HG03135 (cell line): ENCODE data around the gene STARD5.
"Not testable (repeated sequence)": the region's sequence is repeated elsewhere in the genome, so short reads cannot be mapped to it uniquely, and the experiment has no call there.

Experiments
- ATAC-seq: cut with Tn5 transposase; IDR thresholded peaks from one replicate; pipeline ENCODE4 v1.9.1; 2021; ENCODE audit warnings: mild to moderate bottlenecking, moderate library complexity; ENCODE audit not compliant: unreplicated experiment

The STARD5 gene

GRCh38 chr15:81337713-81338157 is 13.8 kb upstream of the STARD5 start:
- no peak for ATAC-seq

- ATAC-seq: no peak
Measured at GRCh38 chr15:81337241-81337640, 13.3 kb upstream of the STARD5 start.

DNA sequence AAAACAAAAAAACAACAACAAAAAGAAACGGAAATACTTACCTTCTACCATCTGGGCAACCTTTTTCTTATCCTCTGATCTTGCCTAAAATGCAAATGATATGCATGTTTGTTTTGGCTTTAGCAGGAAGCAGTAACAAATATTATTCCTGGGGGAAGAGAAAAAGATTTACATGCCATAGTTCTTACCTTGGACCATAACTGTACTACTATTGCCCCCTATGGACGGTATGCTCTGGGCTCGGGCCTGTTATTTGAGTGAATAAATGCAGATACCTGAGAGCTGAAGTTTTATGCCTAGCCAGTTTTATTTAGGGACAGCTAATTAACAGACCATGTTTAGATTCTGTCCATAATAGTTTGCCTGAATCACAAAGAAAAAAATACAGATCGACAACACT is 12.6 kb upstream of the STARD5 start:
- no peak for ATAC-seq

GRCh38 chr15:81335631-81336030 is 11.7 kb upstream of the STARD5 start:
- no peak for ATAC-seq

GRCh38 chr15:81334768-81335435 is 11.0 kb upstream of the STARD5 start:
- ATAC-seq: no peak

- no peak for ATAC-seq
Measured at GRCh38 chr15:81333363-81333762, 9.4 kb upstream of the STARD5 start.

- ATAC-seq: no peak
Measured at GRCh38 chr15:81332326-81332725, 8.4 kb upstream of the STARD5 start.

DNA sequence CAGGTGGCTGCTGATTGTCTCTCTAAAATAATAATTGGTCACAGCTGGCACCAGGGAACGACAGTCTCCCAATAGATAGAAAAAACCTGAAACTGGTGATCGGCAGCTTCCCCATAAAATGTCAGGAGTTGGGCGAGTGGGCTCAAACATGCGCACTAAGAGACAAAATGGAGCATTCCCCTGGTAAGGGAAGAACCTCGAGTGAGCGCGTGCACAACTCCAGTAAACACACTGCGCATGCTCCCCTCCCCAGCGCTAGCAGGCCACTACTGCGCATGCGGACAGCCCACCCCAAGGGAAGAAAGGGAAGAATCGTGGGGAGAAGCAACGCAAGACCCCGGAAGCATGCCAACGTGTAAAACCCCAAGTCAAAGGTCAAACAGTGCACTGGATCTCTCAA is 7.7 kb upstream of the STARD5 start:
- no peak for ATAC-seq

DNA sequence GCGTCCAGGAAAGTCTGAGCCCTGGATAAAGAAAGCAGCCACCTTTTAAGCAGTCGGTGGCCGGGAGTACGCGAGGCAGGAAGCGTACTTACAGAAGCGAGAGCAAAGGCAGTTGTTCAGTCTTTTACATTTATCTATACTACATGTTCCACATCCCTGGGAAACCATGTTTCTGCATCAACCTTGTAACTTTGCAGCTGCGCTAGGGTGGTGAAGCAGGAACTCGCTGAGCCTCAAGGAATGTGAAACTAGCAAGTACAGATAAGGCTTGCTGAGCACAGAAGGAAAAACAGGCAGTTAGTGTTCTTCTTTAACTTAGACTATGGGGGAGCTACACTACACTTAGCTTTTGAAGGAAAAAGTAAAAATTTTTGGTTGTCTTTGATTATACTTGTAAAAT is 7.2 kb upstream of the STARD5 start:
- not testable (repeated sequence) for ATAC-seq

GRCh38 chr15:81330366-81331090 is 6.6 kb upstream of the STARD5 start:
- no peak for ATAC-seq

- ATAC-seq: no peak
Measured at GRCh38 chr15:81329446-81329845, 5.5 kb upstream of the STARD5 start.

GRCh38 chr15:81327516-81327915 is 3.6 kb upstream of the STARD5 start:
- ATAC-seq: no peak

DNA sequence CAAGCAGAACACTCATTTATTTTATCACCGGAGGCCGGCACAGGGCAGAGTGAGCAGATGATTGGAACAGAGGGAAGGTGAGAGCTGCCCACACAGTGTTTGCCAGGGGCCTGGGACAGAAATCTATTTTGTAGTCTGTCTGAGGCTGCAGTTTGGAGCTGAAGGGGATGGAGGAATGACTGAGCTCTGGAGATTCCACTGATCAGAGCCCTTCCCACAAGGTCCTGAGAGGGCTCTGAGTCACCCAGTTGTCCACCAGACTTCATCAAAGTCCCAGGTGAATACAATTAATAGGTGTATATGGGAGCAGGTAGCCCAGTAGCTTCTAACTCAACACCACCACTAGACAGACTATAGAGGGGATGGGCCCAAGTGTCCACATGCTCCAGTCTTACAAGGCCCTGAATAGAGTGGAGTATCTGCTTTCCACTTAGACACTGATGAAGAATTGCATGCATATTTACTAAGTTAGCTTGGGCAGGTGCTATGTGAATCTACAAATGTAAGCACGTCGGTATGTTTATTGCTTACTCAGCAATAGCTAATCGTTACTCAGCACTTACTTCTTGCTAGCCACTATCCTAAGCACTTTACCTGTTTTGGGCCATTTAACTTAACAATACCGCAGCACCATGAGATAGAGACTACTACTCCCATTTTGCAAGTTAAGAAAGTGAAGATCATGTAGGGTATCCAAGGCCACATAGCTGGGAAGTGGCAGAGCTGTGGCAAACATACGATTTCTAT is 2.7 kb upstream of the STARD5 start:
- no peak for ATAC-seq

DNA sequence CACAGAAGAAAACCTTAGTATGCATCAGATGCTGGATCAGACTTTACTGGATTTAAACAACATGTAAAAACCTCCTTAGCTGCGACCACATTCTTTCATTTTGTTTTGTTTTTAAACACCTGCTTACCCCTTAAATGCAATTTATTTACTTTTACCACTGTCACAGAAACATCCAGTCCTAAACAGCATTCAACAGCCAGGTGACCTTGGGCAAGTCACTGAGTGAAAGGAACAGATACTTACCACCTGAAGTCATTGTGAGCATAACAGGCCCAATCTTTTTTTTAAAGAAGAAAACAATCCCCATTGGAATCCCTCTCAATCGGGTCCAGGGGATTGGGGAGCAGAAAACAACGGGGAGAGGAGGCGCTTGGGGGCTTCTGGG is 390 bp downstream of the STARD5 start:
- peak; percentile 17 for ATAC-seq

DNA sequence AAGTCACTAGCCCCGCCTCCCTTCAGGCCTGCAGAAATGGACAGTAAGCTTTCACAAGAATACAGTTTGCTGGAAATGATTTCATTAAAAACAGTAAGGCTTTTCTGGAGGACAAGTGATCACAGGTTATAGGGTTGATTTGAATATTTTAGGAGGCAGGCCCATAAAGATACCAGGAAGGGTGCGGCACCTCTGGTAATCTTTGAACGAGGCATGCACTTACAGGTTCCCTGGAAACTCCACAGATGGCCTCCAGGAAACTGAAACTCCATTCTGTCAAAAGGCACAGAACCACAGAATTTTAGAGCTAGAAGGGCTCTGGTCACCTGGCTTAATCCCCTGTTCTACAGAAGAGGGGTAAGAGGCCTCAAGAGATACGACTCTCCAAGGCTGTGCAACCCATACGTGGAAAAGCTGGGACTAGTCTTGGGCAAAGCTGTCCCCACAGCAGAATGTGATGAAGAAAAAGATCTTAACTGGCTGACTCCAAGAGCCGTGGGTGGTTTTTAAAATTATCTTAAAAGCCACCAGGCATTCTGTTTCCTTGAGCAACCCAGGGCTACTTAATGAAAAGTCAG is 1.2 kb downstream of the STARD5 start:
- ATAC-seq: no peak

- no peak for ATAC-seq
Measured at GRCh38 chr15:81321667-81322066, 2.3 kb downstream of the STARD5 start.

DNA sequence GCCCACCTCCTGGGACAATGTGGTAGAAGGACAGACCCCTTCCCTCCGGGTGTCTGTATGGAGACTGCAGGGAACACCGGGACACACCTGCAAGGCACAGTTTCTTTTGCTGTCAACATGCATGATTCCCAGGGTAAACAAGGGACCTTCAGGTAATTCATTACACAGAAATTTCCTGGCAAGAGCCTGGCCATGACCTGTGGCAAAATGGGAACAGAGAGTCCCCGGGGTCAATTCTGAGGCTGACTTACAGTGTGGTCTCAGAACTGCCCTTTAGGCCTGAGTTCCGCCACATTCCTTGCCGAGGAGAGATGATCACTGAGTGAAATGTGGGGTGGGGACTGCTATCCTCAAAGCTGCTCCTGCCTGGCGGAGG is 6.3 kb downstream of the STARD5 start:
- no peak for ATAC-seq

DNA sequence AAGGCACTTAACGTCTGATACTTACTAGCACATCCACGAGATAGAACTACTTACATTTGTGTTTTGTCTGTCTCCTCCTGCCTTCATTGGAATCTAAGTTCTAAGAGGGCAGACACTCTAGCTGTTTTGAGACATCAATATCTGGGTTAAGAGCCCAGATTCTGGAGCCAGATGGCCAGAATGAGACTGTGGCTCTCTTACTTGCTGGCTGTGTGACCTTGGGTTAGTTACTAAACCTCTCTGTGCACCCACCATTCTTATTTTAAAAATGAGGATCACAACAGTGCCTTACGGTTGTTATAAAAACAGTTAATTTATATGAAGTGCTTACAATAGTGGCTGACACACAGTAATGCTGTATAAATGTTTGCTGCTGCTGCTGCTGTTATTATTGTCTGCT is 7.7 kb downstream of the STARD5 start:
- ATAC-seq: no peak

DNA sequence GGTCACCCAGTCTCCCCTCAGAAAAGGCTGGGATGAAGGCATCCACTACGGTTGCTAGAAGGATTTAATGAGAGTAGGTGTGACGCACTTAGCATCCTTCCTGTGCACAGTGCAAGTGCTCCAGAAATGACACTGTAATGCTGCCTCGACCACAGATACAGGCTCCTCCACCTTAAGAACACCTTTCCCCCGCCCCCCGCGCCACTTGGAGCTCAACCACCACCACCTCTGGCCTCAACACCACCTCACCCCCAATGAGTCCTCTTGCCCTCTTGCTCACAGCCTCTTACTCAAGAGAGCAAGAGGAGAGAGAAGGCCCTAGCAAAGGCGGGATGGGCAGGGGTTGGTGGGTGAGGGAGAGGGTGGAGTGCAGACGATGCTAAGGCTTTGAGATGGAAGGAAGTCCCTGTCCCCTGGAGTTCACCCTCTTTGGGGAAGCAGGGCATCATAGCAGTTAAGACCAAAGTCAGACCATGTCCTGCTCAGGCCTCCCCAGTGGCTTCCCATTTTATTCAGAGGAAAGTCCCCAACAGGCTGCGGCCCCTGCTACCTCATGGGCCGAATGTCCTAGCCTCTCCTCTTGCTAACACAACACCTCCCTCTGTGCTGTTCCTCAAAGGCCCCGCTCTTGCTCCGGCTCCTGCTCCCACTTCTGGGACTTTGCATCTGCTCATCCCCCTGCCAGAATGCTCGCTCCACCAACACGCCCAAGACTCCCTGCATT is 8.3 kb downstream of the STARD5 start:
- no peak for ATAC-seq

- ATAC-seq: no peak
Measured at GRCh38 chr15:81314378-81314777, 9.6 kb downstream of the STARD5 start.

- ATAC-seq: no peak
Measured at GRCh38 chr15:81313686-81314085, 10.3 kb downstream of the STARD5 start.
